CD4-positive, alpha-beta T cell treated with Interleukin-2 at 100 ng/mL for 4 hours (primary cell): ENCODE data around the gene FOXQ1.
"Not testable (repeated sequence)": the region's sequence is repeated elsewhere in the genome, so short reads cannot be mapped to it uniquely, and the experiment has no call there.

Experiments
- DNase-seq: peaks from one replicate; pipeline ENCODE4 v3.0.0-alpha.2; 2020; ENCODE audit warnings: low spot score

Gene FOXQ1

DNA sequence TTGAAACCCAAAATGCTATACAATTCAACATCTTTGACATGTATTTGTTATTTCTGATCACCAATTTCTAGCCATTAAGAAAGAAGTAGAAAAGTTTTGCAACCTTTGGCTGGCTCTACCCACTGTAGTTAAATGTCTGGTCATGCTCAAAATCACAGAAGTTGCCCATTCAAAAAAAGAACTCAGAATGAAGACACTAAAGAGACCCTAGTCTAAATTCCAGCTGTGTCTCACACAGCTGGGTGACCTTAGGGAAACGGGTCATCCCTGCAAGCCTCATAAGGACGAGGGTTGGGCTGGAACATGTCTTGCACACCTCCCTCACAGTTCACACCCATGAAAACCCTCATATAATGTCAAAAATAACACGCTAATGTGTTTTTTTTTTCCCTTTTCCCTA is 10.3 kb downstream of the FOXQ1 start:
- DNase-seq, result no peak

- no peak for DNase-seq
These were observed 10.9 kb downstream of the FOXQ1 start for GRCh38 chr6:1322696-1323219.

GRCh38 chr6:1324936-1325335 is 13.0 kb downstream of the FOXQ1 start:
- no peak for DNase-seq

DNA sequence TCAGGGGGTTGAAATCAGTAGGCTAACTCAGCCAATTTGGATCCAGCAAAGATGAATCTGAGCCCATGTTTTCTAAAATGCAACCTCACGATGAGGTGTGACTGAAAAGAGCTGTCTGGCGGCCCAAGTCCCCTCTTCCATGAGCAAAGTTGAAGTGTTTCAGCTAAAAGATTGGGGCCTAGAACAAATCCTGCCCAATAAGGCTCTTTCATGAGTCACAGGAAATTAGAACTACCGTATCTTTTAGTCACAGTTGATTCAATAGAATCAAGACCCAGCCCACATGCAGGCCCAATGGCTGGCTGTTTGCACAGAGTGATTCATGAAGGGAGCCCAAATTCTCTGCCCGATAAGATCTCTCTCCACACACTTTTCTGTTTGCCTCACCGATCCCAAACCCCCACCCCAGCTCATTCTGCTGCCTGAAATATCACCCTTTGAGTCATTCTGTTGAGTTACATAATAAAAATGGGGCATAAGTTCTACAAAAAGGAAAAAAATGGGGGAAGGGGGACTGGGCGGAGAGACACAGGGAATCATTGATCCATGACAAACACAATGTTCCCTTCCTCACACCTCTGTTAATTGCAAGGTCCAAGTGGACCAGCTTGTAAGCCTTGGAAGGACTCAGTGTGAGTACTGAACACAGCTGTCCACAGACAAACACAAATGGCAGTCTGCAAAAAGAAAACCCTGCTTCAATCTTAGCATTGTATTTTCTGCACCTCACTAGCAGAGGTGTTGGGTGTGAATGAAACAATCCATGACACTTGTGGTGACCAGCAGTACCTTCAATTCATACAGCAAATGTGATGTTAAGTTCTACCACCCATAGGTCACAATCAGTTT is 13.8 kb downstream of the FOXQ1 start:
- DNase-seq, result no peak

DNA sequence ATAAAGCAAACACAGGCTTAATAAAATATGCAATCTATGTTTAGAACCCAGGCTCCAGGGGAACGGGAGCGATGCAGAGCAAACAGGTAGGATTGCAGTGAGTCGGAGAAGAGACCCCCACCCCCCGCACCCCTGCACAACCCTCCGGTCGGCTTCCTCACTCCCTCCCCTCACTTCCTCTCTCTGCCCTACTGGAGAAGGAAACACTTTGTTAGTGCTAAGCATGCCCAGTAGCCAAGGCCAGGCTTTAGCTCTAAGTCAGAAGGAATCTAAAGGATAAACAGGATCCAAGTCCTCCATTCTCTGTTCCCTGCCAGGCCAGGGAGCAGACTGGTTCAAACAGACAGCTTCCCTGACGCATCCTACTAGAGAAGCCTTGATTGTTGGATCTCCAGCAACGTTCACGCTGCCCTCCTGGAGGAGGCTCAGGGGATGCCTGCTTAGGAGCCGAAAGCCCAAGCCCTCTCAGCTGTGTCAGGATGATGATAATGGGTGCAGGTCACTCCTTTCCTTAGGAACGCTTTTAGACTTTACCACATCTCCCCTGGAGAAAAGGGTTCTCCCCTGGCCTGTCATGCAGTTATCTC is 14.7 kb downstream of the FOXQ1 start:
- no peak for DNase-seq

GRCh38 chr6:1327630-1328029 is 15.7 kb downstream of the FOXQ1 start:
- no peak for DNase-seq

DNA sequence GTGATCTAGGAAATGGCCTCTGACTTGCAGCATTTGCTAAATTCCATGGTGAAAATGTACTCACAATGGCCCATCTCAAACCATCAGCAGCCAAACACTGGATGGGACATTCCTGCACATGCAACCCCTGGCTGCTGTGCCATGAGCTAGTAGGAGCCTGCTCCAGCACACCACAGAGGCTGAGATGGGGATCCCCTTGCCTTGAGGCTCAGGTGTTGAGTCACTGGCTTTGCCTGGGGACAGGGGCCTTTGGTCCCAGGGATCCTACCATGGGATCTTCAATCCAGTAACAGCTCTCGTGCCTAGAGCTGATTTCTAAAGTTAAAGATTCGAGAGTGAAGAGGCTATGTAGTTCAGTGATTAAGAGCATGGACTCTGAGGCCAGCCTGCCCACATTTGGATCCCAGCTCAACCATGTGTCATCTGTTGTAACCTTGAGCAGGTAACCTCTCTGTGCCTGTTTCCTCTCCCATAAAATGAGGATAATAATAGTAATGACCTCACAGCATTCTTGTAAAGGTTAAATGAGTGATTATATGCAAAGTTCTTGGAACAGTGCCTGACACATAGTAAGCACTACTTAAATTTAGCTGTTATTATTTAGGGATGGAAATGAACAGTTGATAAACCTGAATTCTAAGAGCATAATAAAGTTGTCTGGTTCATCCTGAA is 16.4 kb downstream of the FOXQ1 start:
- no peak for DNase-seq

DNA sequence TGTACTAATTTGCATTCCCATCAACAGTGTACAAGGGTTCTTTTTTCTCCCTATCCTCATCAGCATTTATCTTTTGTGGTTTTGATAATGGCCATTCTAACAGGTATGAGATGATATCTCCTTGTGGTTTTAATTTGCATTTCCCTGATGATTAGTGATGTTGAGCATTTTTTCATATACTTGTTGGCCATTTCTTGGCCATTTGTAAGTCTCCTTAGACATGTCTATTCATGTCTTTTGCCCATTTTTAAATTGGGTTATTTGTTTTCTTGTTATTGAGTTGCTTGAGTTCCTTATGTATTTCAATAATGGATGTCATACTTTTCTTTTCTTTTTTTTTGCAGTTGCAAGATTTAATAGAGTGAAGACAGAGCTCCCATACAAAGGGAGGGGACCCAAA is 17.8 kb downstream of the FOXQ1 start:
- no peak for DNase-seq

- no peak for DNase-seq
These were observed 22.8 kb downstream of the FOXQ1 start for GRCh38 chr6:1334684-1335083.

- no peak for DNase-seq
These were observed 23.6 kb downstream of the FOXQ1 start for GRCh38 chr6:1335367-1336037.

- no peak for DNase-seq
These were observed 24.4 kb downstream of the FOXQ1 start for GRCh38 chr6:1336246-1336843.

- no peak for DNase-seq
These were observed 25.9 kb downstream of the FOXQ1 start for GRCh38 chr6:1337791-1338190.

GRCh38 chr6:1346101-1346500 is 34.2 kb downstream of the FOXQ1 start:
- DNase-seq, result no peak

- DNase-seq, result no peak
These were observed 34.7 kb downstream of the FOXQ1 start for GRCh38 chr6:1346558-1347091.

GRCh38 chr6:1347161-1347560 is 35.3 kb downstream of the FOXQ1 start:
- DNase-seq, result no peak

DNA sequence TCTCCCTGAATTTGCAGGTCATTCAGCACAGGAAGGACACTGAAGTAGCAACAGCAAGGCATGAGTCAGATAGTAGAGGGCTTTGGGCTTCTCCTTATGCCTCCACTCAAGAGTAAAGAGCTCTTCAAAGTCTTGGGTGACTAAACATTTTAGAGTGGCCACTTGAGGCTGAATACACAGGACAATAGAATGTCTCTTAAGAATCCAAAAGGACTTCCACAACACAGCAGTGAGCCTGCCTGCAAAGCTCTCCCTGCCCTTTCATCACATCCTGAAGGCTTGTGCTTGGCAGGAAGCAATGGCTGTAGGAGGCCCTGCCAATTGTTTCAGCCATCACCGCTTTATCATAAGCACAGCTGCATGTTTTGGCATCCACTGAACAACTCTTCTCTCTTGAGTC is 36.8 kb downstream of the FOXQ1 start:
- DNase-seq, result no peak

- DNase-seq, result no peak
These were observed 37.8 kb downstream of the FOXQ1 start for GRCh38 chr6:1349655-1350054.

DNA sequence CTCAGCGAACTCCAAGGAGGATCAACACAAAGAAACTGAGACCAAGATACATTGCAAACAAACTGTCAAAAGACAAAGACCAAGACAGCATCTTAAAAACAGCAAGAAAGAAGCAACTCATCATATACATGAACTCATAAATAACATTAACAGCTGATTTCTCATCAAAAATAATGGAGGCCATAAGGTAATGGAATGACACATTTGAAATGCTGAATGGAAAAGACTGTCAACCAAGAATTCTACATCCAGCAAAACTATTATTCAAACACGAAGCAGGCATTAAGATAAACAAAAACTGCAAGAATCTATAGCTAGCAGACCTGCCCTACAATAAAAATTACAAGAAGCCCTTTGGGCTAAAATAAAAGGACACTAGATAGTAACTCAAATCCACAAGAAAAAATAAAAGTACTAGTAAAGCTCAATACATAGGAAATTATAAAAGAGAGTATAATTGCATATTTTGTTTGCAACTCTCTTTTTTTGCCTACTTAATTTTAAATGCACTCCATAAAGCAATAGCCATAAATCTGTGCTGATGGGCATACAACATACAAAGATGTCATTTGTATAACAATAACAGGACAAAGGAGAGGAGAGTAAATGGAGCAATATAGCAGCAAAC is 39.6 kb downstream of the FOXQ1 start:
- DNase-seq, result no peak

- DNase-seq, result not testable (repeated sequence)
These were observed 43.2 kb downstream of the FOXQ1 start for GRCh38 chr6:1355068-1355467.

- not testable (repeated sequence) for DNase-seq
These were observed 49.8 kb downstream of the FOXQ1 start for GRCh38 chr6:1361717-1362116.

GRCh38 chr6:1362643-1363042 is 50.7 kb downstream of the FOXQ1 start:
- DNase-seq, result no peak
